CD4-positive, alpha-beta T cell treated with Interleukin-4 for 1 hour (primary cell): ENCODE data around the gene AFF2.
"Not testable (repeated sequence)": the region's sequence is repeated elsewhere in the genome, so short reads cannot be mapped to it uniquely, and the experiment has no call there.

Experiments
- DNase-seq, 2 donors: peaks; one replicate each; pipeline ENCODE4 v3.0.0-alpha.2; 2020 to 2022

Gene AFF2

DNA sequence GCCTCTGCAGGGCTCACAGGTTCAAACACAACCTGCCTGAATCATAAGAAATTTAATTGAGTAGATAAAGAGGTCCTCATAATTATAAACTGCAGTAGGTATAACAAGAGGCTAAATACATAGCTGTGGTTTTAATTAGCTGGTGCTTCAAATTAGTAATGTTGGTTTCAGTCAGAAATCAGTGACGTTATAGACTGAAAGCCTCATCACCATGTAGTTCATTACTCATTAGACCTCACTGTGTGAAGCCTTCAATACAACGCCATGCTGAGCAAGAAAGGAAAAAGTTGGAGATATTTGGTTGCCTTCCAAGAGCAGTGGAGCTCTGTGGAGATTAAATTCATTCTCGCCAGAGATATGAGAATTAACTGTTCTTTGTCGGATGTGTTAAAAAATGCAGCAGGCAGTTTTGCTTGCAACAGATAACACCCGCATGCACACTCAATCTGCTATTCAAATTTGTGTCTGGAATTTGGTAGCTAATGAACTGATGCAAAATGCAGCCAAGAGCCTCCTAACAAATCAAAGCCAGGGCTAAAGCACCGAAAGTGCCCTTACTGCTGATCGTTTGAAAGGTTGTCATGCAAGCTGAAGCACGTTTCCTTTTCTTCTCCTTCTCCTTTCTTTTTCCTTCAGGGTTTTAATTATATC is 148.9 kb downstream of the AFF2 start:
- DNase-seq: no peak

DNA sequence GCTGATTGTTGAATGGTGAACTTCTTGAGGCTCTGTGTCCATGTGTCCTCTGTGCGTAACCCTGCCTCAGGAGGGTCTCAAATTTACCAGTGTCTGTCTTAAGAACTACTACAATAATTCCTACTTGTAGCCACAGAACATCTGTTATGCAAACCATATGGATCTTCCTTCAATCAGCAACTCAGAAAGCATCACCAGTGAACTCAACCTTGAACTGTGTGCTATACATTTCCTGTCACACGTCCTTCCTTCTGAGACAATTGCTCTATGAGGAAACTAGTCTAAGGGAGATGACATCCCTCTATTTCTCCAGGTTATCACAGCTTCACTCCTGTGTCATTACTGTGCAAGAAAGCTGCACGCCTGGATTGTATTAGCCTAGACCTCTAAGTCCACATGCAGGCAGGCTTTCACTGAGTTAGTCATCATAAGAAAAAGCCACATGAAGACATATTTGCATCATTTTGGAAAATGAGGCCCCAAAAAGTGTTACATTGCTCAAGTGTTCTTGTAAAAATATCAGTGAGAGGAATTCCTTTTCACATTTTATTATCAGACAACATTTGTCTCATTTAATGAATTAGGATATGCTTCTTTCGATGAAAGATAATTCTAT is 157.8 kb downstream of the AFF2 start:
- no peak for DNase-seq

DNA sequence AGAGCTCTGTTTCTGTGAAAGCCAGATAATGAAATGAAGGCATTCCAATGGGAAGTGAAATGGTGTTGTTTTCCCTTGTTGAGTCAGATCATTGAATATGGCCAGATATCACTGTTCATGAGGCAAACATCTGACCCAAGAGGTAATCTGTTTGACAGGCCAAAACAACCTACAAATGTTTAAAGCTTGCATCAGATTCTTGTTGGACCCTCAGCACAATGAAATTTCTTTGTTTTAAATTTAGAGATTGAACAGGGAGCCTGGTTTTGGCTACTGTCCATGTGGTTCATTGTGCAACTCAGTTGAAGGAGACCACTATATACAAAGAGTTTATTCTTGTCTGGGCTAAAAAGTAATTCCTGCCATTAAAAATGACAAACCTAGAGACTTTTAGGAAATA is 159.1 kb downstream of the AFF2 start:
- no peak for DNase-seq

GRCh38 chrX:148661035-148661434 is 160.6 kb downstream of the AFF2 start:
- no peak for DNase-seq

DNA sequence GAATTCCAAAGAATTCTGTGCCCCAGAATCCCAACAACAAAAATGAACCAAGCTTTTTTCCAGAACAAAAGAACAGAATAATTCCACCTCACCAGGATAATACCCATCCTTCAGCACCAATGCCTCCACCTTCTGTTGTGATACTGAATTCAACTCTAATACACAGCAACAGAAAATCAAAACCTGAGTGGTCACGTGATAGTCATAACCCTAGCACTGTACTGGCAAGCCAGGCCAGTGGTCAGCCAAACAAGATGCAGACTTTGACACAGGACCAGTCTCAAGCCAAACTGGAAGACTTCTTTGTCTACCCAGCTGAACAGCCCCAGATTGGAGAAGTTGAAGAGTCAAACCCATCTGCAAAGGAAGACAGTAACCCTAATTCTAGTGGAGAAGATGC is 161.6 kb downstream of the AFF2 start:
- DNase-seq: no peak

GRCh38 chrX:148664171-148664570 is 163.8 kb downstream of the AFF2 start:
- no peak for DNase-seq

- DNase-seq: no peak
Observed at GRCh38 chrX:148664995-148665394, 164.6 kb downstream of the AFF2 start.

- not testable (repeated sequence) for DNase-seq
Observed at GRCh38 chrX:148669175-148669574, 168.8 kb downstream of the AFF2 start.

DNA sequence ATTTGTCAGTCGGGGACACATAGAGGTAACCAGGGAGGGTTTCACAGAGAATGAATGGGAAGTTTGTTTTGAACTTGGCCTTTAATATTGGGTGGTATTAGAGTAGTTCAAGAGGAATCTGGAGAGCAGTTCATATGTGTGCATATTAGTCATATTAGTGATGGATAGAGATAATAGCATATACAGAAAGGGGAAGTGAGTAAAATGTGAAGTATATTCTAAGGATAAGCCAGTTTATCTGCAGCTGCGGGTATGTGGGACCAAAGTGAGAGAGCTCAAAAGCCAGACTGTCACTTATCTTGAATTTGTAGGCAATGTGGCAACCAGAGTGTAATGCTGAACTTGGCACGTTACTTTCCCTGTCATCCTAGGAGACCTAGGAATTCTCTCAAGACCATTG is 169.9 kb downstream of the AFF2 start:
- DNase-seq: no peak

GRCh38 chrX:148672517-148672916 is 172.1 kb downstream of the AFF2 start:
- no peak for DNase-seq

- no peak for DNase-seq
Observed at GRCh38 chrX:148681605-148682004, 181.2 kb downstream of the AFF2 start.

GRCh38 chrX:148682206-148682605 is 181.8 kb downstream of the AFF2 start:
- DNase-seq: no peak

DNA sequence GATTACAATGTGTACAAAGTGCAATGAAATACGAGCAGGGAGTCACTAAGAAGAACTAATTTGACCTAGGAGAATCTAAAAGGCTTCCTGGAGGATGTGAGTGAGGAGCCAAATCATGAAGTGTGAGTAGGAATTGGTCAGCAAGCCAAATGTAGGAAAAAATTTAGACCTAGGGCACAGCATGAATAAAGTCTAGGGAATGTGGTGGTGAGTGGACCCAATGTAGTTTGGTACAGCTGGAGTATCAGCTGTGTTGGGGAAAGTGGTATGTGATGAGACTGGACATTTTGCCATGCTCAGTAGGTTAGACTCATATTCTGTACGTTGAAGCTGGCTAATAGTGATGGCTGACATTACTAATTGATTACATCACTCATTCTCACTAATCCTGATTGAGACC is 191.0 kb downstream of the AFF2 start:
- no peak for DNase-seq

- DNase-seq: no peak
Observed at GRCh38 chrX:148695255-148695654, 194.8 kb downstream of the AFF2 start.

GRCh38 chrX:148698221-148698620 is 197.8 kb downstream of the AFF2 start:
- no peak for DNase-seq

DNA sequence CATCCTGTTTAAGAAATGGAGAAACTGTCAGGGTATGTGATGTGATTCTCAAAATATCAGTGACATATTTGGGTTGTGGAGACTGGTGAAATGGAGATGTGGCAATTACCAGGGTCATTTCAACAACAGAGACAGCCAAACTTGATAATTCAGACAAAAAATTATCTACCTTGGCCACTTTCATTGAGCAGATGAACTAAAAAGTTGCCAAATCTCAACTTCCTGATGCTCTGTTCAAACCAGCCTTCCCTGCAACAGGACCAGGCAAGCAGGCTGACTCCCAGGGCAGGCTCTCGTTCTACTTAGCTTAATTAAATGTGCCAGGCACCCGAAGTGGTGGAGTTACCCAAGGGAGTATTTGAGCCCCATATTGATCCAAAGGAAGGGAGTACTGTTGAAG is 199.6 kb downstream of the AFF2 start:
- no peak for DNase-seq

DNA sequence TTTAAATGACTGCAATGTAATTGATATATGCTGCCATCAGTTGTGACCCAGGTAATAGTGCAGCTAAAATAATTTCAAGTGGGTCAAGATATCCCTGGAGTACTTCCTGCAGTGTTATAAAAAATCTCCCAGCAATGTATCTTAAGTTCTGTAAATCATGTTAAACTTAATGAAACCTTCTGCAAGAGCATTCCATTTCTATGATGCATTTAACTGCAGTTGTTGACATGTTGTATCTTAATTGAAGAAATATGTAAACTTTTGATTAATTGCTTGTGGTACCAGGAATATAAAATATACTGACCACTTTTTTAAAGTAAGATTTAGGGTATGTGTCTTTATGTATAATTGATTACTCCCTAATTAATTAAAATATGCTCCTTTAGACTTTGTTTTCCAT is 213.6 kb downstream of the AFF2 start:
- DNase-seq: no peak

DNA sequence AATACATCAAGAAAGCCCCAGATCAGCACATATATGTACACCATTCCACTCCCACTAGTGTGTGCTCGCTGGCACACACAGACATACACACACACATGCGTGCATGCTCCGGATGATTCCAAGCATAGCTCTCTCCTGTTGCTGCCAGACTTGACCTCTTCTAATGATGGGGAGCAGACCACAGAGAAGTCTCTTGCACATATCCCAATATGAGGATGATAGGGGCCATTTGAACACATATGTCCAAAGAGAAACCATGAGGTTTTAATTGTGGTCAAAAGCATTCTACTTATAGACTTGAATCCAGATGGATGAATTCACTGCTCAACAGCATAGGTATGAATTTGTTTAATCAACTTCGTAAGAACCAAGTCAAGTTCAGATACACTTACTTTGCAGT is 214.9 kb downstream of the AFF2 start:
- DNase-seq: no peak

- DNase-seq: no peak
Observed at GRCh38 chrX:148722966-148723365, 222.5 kb downstream of the AFF2 start.

DNA sequence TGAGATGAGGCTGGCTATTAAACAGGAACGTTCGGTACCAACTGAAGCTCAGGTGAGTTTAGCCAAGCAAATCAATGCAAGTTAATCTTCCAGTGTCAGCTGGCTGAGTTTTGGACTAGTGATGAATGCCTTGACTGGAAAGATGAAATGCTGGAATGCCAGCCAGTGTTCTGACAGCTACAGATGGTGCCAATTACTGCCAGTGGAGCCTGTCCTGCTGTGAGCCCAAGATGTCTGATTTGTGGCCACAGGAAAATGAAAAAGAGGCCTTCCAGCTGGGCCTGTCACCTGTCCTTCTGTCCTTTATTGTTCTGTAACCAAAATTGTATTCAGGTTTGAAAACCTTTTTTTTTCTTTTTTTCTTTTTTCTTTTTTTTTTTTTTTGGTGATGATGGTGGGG is 223.1 kb downstream of the AFF2 start:
- DNase-seq: no peak

- no peak for DNase-seq
Observed at GRCh38 chrX:148728901-148729300, 228.5 kb downstream of the AFF2 start.

DNA sequence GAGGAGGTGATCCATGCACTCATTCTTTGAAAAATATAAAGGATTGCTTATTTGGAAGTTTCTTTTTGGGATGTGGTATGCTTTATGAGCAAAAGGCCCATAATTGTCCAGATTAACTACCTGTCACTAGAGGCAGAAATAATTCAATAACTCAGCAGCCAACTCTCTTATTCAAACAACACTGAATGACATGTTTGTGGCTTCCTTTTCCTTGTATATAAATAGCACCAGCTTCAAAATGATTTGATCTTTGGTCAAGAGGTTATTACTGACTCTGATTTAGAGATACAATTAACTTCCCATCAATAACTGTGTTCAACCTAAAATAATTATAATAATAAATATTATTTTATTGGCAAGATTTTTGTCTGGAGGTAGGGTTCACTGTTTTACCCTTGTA is 232.3 kb downstream of the AFF2 start:
- no peak for DNase-seq

- no peak for DNase-seq
Observed at GRCh38 chrX:148741441-148741840, 241.0 kb downstream of the AFF2 start.

DNA sequence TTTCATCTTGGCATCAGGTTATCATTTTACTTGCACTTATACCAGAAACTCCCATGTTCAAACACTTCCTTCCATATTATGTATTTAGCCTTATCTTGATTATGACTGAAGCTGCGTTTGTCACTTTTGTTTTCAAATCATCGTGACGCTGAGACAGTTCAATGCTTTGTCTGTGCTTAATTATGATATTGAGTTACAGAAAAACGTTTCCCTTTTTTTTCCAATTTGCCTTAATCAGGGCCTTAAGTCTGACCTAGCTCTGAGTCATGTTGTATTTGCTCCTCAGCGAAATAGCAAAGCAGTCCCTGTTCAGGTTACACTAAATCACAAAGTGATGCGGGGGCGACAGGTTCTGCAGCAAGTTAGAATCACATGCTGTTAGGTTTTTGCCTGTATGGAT is 254.7 kb downstream of the AFF2 start:
- DNase-seq: no peak

- no peak for DNase-seq
Observed at GRCh38 chrX:148763896-148764295, 263.5 kb downstream of the AFF2 start.
